H1 (cell line): Measurements from ENCODE around the gene SPATA31D1. TPM values are rescaled to one million over a fixed set of nuclear protein-coding genes. Genes with fewer than 3 reads are reported as not detected.

Experiments
- CTCF ChIA-PET: fragments of 300-600 bp; sonication (Branson Sonifier 250); formaldehyde crosslinking; loops from one replicate; lab custom pipeline; 2021; ENCODE audit not compliant: partially characterized antibody; lab: Charles Lee
- POLR2A ChIA-PET: fragments of 300-600 bp; sonication (Branson Sonifier 250); formaldehyde crosslinking; loops from one replicate; lab custom pipeline; 2021; ENCODE audit warnings: inconsistent platforms; ENCODE audit not compliant: partially characterized antibody; lab: Charles Lee
- DNase-seq, 2 experiments: peaks; one replicate each; pipeline versions ENCODE4 v3.0.0 to v3.0.0-alpha.2; 2010 to 2022; ENCODE audit warnings: low spot score in 2 of 2, low read depth in 1 of 2, mixed read lengths in 1 of 2
- FAIRE-seq: peaks from 2 replicates; lab custom pipeline; 2011; peaks lifted over from hg19 to GRCh38; lab: Jason Lieb, UNC
- H2AFZ ChIP-seq: 2 replicates; pipeline ENCODE4 v1.8.1; 2012; ENCODE audit warnings: low read length, inconsistent platforms
- H2AK5ac ChIP-seq: 2 replicates; pipeline ENCODE4 v1.6.1; 2013; ENCODE audit warnings: low read depth, low read length
- H2BK120ac ChIP-seq: replicated peaks from 2 replicates; pipeline ENCODE3; 2013; ENCODE audit warnings: low read depth, low read length, inconsistent platforms
- H2BK12ac ChIP-seq: 2 replicates; pipeline ENCODE4 v1.6.1; 2013; ENCODE audit warnings: low read depth, low read length
- H2BK15ac ChIP-seq: 2 replicates; pipeline ENCODE4 v1.6.1; 2013; ENCODE audit warnings: low read length
- H2BK20ac ChIP-seq: 2 replicates; pipeline ENCODE4 v1.6.1; 2013; ENCODE audit warnings: low read length
- H2BK5ac ChIP-seq: 2 replicates; pipeline ENCODE4 v1.6.1; 2013; ENCODE audit warnings: low read depth, low read length
- H3K14ac ChIP-seq: 2 replicates; pipeline ENCODE4 v1.6.1; 2013; ENCODE audit warnings: inconsistent platforms; ENCODE audit not compliant: insufficient read length
- H3K18ac ChIP-seq: 2 replicates; pipeline ENCODE4 v1.6.1; 2013; ENCODE audit warnings: low read length; ENCODE audit errors: extremely low read depth
- H3K23ac ChIP-seq: 2 replicates; pipeline ENCODE4 v1.6.1; 2013; ENCODE audit warnings: inconsistent platforms; ENCODE audit not compliant: insufficient read length
- H3K23me2 ChIP-seq: 2 replicates; pipeline ENCODE4 v1.6.1; 2013; ENCODE audit warnings: low read depth, low read length
- H3K27ac ChIP-seq: 2 replicates; pipeline ENCODE4 v1.6.1; 2011; ENCODE audit warnings: low read depth, low read length, inconsistent platforms
- H3K27me3 ChIP-seq, 4 experiments: replicated peaks in 1 of 4; 1 replicate in 1 of 4; 2 replicates in 3 of 4; pipeline versions ENCODE4 v1.6.1 to v1.8.1; 2011 to 2013; ENCODE audit warnings: low read length in 3 of 4, mild to moderate bottlenecking in 3 of 4, inconsistent platforms in 2 of 4, mixed read lengths in 2 of 4, moderate library complexity in 1 of 4; ENCODE audit not compliant: control insufficient read depth in 3 of 4, insufficient read depth in 3 of 4; ENCODE audit errors: extremely low read depth in 1 of 4
- H3K36me3 ChIP-seq, 4 experiments: 2 replicates each; pipeline versions ENCODE4 v1.6.1 to v1.8.1; 2011 to 2013; ENCODE audit warnings: mild to moderate bottlenecking in 4 of 4, low read length in 3 of 4, moderate library complexity in 2 of 4, control low read depth in 1 of 4, inconsistent platforms in 1 of 4; ENCODE audit not compliant: insufficient read depth in 4 of 4, control insufficient read depth in 2 of 4
- H3K4ac ChIP-seq: replicated peaks from 2 replicates; pipeline ENCODE3; 2013; ENCODE audit warnings: low read length, low read depth, mixed read lengths, inconsistent platforms; ENCODE audit not compliant: insufficient read length
- H3K4me1 ChIP-seq, 4 experiments: replicated peaks in 1 of 4; 1 replicate in 1 of 4; 2 replicates in 3 of 4; pipeline versions ENCODE4 v1.6.1 to v1.8.1; 2011 to 2013; ENCODE audit warnings: low read length in 3 of 4, inconsistent platforms in 2 of 4, mixed read lengths in 1 of 4; ENCODE audit not compliant: insufficient read depth in 4 of 4, control insufficient read depth in 3 of 4
- H3K4me2 ChIP-seq, 2 experiments: 2 replicates each; pipeline versions ENCODE4 v1.6.1 to v1.8.1; 2011 to 2013; ENCODE audit warnings: low read depth in 2 of 2, low read length in 2 of 2, control low read depth in 1 of 2, inconsistent platforms in 1 of 2, mild to moderate bottlenecking in 1 of 2; ENCODE audit not compliant: insufficient read depth in 1 of 2
- H3K4me3 ChIP-seq, 4 experiments: fragments of 200-600, 300-600 bp in 1 of 4; sonication (generic), shearing (Covaris generic), sonication (Bioruptor Twin) in 1 of 4; 2 replicates each; pipeline versions ENCODE4 v1.5.1 to v1.8.1; 2011 to 2016; ENCODE audit warnings: low read length in 4 of 4, low read depth in 3 of 4, control low read depth in 2 of 4, inconsistent platforms in 2 of 4, mild to moderate bottlenecking in 2 of 4, mixed read lengths in 1 of 4, moderate library complexity in 1 of 4; ENCODE audit not compliant: insufficient read depth in 2 of 4; ENCODE audit errors: extremely low read depth in 1 of 4
- H3K56ac ChIP-seq: replicated peaks from 2 replicates; pipeline ENCODE3; 2013; ENCODE audit warnings: low read depth, mild to moderate bottlenecking, mixed read lengths, low read length, inconsistent platforms; ENCODE audit not compliant: insufficient read length
- H3K79me1 ChIP-seq: 2 replicates; pipeline ENCODE4 v1.6.1; 2013; ENCODE audit warnings: low read depth, low read length, control low read depth
- H3K79me2 ChIP-seq, 2 experiments: 2 replicates each; pipeline versions ENCODE4 v1.6.1 to v1.8.1; 2012 to 2013; ENCODE audit warnings: low read length in 2 of 2, mild to moderate bottlenecking in 2 of 2, inconsistent platforms in 1 of 2; ENCODE audit not compliant: insufficient read depth in 2 of 2, control insufficient read depth in 1 of 2
- H3K9ac ChIP-seq, 4 experiments: replicated peaks in 1 of 4; 1 replicate in 1 of 4; 2 replicates in 3 of 4; pipeline versions ENCODE4 v1.6.1 to v1.8.1; 2011 to 2013; ENCODE audit warnings: low read depth in 3 of 4, low read length in 3 of 4, control low read depth in 2 of 4, mild to moderate bottlenecking in 2 of 4, moderate library complexity in 2 of 4, inconsistent platforms in 1 of 4; ENCODE audit errors: extremely low read depth in 1 of 4
- H3K9me3 ChIP-seq, 2 experiments: 2 replicates each; pipeline versions ENCODE4 v1.6.1 to v1.8.1; 2012 to 2013; ENCODE audit warnings: mild to moderate bottlenecking in 2 of 2, moderate library complexity in 2 of 2, control low read depth in 1 of 2, inconsistent platforms in 1 of 2, low read depth in 1 of 2, low read length in 1 of 2, mixed read lengths in 1 of 2; ENCODE audit not compliant: insufficient read depth in 2 of 2
- H4K20me1 ChIP-seq, 2 experiments: replicated peaks in 1 of 2; 2 replicates each; pipeline versions ENCODE3 to v1.8.1; 2011 to 2013; ENCODE audit warnings: inconsistent platforms in 2 of 2, low read length in 2 of 2, mild to moderate bottlenecking in 1 of 2; ENCODE audit not compliant: insufficient read depth in 2 of 2, control insufficient read depth in 1 of 2
- H4K5ac ChIP-seq: 2 replicates; pipeline ENCODE4 v1.6.1; 2013; ENCODE audit warnings: low read length, low read depth, mixed read lengths, inconsistent platforms; ENCODE audit not compliant: insufficient read length
- H4K8ac ChIP-seq: 2 replicates; pipeline ENCODE4 v1.8.0; 2013; ENCODE audit warnings: mild to moderate bottlenecking, moderate library complexity, low read length, inconsistent platforms; ENCODE audit not compliant: insufficient read depth; ENCODE audit errors: extremely low read depth
- H4K91ac ChIP-seq: replicated peaks from 2 replicates; pipeline ENCODE3; 2013; ENCODE audit warnings: low read length, mixed read lengths, inconsistent platforms; ENCODE audit not compliant: insufficient read length
- KDM5A ChIP-seq: fragments of 200-600 bp; IDR thresholded peaks from 2 replicates; pipeline ENCODE4 v1.7.1; 2012; ENCODE audit warnings: mild to moderate bottlenecking, low read length, inconsistent platforms, mixed read lengths
- MAFK ChIP-seq: IDR thresholded peaks from 2 replicates; pipeline ENCODE4 v1.6.1; 2012; ENCODE audit warnings: low read depth, mild to moderate bottlenecking, improper control_type of control experiment, low read length
- NRF1 ChIP-seq: IDR thresholded peaks from 2 replicates; pipeline ENCODE4 v1.6.1; 2011; ENCODE audit warnings: mild to moderate bottlenecking, low read depth, low read length, improper control_type of control experiment
- RNF2 ChIP-seq: fragments of 200-900, 300-1000 bp; sonication (generic); IDR thresholded peaks from 2 replicates; pipeline ENCODE4 v1.7.1; 2016; ENCODE audit warnings: borderline replicate concordance, low read depth, mild to moderate bottlenecking, antibody characterized with exemption, low read length; ENCODE audit not compliant: poor library complexity, severe bottlenecking; ENCODE audit errors: missing control alignments
- SAP30 ChIP-seq: fragments of 300-600 bp; sonication (generic); IDR thresholded peaks from 2 replicates; pipeline ENCODE4 v1.7.1; 2012; ENCODE audit warnings: low read length, moderate library complexity, mild to moderate bottlenecking, inconsistent platforms; ENCODE audit not compliant: insufficient read depth, insufficient replicate concordance
- polyA plus RNA-seq, 7 experiments: library from polyadenylated mRNA; depleted of rRNA in 3 of 7; stranded (reverse) in 5 of 7; unstranded in 2 of 7; fragments of >200 nt in 5 of 7; fragments of 200-250 nt in 2 of 7; gene quantifications; 1 replicate in 5 of 7; 2 replicates in 1 of 7; 4 replicates in 1 of 7; pipeline versions ENCODE4 v1.2.1 to v1.2.3, GENCODE V29; 2011 to 2013; ENCODE audit warnings: missing spikeins in 2 of 7, mixed read lengths in 2 of 7
- total RNA-seq: library from RNA; stranded (reverse); fragmentation: NEBNext Ultra II Directional; extraction: Animal tissue kit (Norgen Biotek cat#: 25700); gene quantifications from 2 replicates; pipeline ENCODE4 v1.2.1, GENCODE V29; 2021

Gene SPATA31D1
- total and polyA plus RNA-seq, 2 of the 8 experiments (the other 6 are each of a cell fraction or from before 2014, with no cell fraction given) = not detected

- Histone ChIP-seq H3K27me3 (no peaks in the 10 kb centered on the region), H3K56ac (no peak overlapping the region), H2BK5ac (no peak overlapping the region), H3K14ac (no peak overlapping the region), H3K79me1 (no peaks in the 10 kb centered on the region), H3K9ac (no peak overlapping the region), H2BK120ac (no peak overlapping the region), H2AFZ (no peak overlapping the region), H2BK12ac (no peak overlapping the region), H3K4ac (no peak overlapping the region), H4K91ac (no peak overlapping the region), H3K18ac (no peak overlapping the region), H3K36me3 (no peaks in the 10 kb centered on the region), H4K5ac (no peak overlapping the region), H4K20me1 (no peaks in the 10 kb centered on the region), H3K79me2 (no peaks in the 10 kb centered on the region), H3K4me1 (no peaks in the 10 kb centered on the region), H3K23ac (no peak overlapping the region), H2BK15ac (no peak overlapping the region), H2AK5ac (no peak overlapping the region), H3K4me2 (no peak overlapping the region), H2BK20ac (no peak overlapping the region), H4K8ac (no peak overlapping the region), H3K4me3 (no peak overlapping the region), H3K23me2 (peaks cover 1% of the 10 kb centered on the region; the same call in 1 of the 2 replicates), H3K27ac (no peak overlapping the region), H3K9me3 (peaks cover 13 to 17% of the 10 kb centered on the region in 2 experiments; a peak in 3 of 4 replicates)
- FAIRE-seq (no peak), DNase-seq (no peak)
- CTCF ChIA-PET = no interaction called here
- POLR2A ChIA-PET = no interaction called here
- TF ChIP-seq KDM5A (no peak), RNF2 (no peak), MAFK (no peak), SAP30 (no peak), NRF1 (no peak)
Observed at GRCh38 chr9:81955625-81956024, 32.9 kb upstream of the SPATA31D1 start.
